NT2/D1 (cell line): ENCODE results near the gene AGFG2.

Experiments used
- DNase-seq: peaks from one replicate; pipeline ENCODE4 v3.0.0-alpha.2; 2011; ENCODE audit warnings: low read depth, low spot score
- H3K27me3 ChIP-seq: 2 replicates; pipeline ENCODE4 v1.6.0; 2011; ENCODE audit warnings: mild to moderate bottlenecking; ENCODE audit not compliant: insufficient read length, insufficient read depth
- H3K36me3 ChIP-seq: 2 replicates; pipeline ENCODE4 v1.6.1; 2011; ENCODE audit warnings: mild to moderate bottlenecking, low read length, mixed read lengths; ENCODE audit not compliant: insufficient read depth, insufficient read length
- H3K4me1 ChIP-seq: 2 replicates; pipeline ENCODE4 v1.5.1; 2011; ENCODE audit not compliant: insufficient read depth, insufficient read length
- H3K4me3 ChIP-seq: 2 replicates; pipeline ENCODE4 v1.5.1; 2011; ENCODE audit warnings: low read depth; ENCODE audit not compliant: insufficient read length
- H3K9ac ChIP-seq: 2 replicates; pipeline ENCODE4 v1.6.0; 2011; ENCODE audit warnings: low read depth; ENCODE audit not compliant: insufficient read length
- H3K9me3 ChIP-seq: 2 replicates; pipeline ENCODE4 v1.5.1; 2011; ENCODE audit warnings: mild to moderate bottlenecking, low read length; ENCODE audit not compliant: insufficient read depth
- SUZ12 ChIP-seq: IDR thresholded peaks from 2 replicates; pipeline ENCODE4 v1.6.1; 2011; ENCODE audit not compliant: insufficient read length, insufficient read depth; ENCODE audit errors: extremely low read depth
- YY1 ChIP-seq: IDR thresholded peaks from 2 replicates; pipeline ENCODE4 v1.6.1; 2011; ENCODE audit not compliant: insufficient read length, insufficient read depth
- ZNF274 ChIP-seq: IDR thresholded peaks from 2 replicates; pipeline ENCODE4 v1.6.1; 2011; ENCODE audit warnings: mild to moderate bottlenecking, low read depth, low read length

The AGFG2 gene, protein sequence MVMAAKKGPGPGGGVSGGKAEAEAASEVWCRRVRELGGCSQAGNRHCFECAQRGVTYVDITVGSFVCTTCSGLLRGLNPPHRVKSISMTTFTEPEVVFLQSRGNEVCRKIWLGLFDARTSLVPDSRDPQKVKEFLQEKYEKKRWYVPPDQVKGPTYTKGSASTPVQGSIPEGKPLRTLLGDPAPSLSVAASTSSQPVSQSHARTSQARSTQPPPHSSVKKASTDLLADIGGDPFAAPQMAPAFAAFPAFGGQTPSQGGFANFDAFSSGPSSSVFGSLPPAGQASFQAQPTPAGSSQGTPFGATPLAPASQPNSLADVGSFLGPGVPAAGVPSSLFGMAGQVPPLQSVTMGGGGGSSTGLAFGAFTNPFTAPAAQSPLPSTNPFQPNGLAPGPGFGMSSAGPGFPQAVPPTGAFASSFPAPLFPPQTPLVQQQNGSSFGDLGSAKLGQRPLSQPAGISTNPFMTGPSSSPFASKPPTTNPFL

DNA sequence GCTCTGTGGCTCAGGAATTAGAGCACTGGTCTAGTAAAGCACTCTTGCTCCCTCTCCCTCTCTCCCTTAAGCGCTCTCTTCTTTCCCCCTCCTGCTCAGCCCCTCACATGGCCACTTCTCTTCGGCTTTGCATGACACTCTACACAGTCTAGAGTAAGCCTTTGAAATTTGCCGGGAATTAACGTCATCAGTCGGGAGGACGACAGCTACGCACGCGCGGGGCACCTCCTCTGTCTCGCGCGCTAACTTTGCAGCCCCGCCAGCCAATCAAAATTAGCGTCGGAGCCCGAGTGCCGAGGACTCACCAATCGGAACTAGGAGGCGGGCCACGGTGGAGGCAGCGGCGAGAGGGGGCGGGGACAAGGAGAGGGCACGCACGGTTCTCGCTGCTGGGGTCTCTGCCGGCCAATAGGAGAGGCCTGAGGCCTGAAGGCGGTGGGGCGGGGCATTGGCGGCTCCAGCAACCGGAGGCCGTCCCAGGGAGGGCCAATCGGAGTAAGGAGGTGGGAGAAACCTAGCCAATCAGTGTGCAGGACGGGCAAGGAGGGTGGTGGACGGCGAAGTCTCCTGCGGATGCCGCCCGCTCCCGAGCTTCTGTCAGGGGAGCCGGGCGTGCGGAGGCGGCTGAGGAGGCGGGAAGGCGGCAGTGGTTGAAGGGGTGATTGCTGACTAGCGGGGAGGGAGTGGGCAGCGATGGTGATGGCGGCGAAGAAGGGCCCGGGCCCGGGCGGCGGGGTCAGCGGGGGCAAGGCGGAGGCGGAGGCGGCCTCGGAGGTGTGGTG, at the start of gene AGFG2:
Gene AGFG2, plus strand, starts transcription at position 550 of the 782 bp plus-strand sequence. Its CDS starts 144 bp downstream, at position 694.
- Histone ChIP-seq H3K27me3 (peaks cover 11% of the 10 kb centered on the region), H3K9me3 (no peaks in the 10 kb centered on the region), H3K9ac (peak within 1 kb of the TSS; percentile 67), H3K4me1 (peaks cover 6% of the 10 kb centered on the region), H3K4me3 (peak within 1 kb of the TSS; percentile 60), H3K36me3 (no peaks in the 10 kb centered on the region)
- TF ChIP-seq ZNF274 (no peak), YY1 (no peak), SUZ12 (no peak)
- DNase-seq: peak; percentile 100

DNA sequence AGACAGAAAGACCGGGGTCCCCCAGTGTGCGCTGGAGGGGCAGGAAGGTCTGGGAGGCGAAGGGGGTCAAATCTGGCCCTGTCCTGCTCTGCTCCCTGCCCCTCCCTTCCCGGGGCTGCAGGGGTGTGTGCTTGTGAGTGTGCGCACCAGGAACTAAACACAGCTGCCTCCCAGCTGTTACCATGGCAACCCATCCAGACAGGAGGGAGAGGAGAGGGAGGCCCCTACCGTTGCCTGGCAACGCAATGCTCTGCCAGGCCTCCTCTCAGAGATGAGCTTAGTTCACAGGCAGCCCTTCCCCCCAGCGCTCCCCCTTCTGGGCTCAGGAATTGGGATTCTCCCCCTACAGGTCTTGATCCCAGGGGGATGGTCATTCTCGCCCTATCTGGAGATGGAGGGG, 49.2 kb upstream of the AGFG2 start:
- peak; percentile 99 for DNase-seq
- H3K4me3 ChIP-seq: no peak overlapping the region
- TF ChIP-seq SUZ12 (no peak), ZNF274 (no peak), YY1 (no peak)
- H3K36me3 ChIP-seq: no peaks in the 10 kb centered on the region
- peaks cover 14% of the 10 kb centered on the region for H3K27me3 ChIP-seq
- H3K9ac ChIP-seq: no peak overlapping the region
- H3K4me1 ChIP-seq: peaks cover 20% of the 10 kb centered on the region
- no peaks in the 10 kb centered on the region for H3K9me3 ChIP-seq

DNA sequence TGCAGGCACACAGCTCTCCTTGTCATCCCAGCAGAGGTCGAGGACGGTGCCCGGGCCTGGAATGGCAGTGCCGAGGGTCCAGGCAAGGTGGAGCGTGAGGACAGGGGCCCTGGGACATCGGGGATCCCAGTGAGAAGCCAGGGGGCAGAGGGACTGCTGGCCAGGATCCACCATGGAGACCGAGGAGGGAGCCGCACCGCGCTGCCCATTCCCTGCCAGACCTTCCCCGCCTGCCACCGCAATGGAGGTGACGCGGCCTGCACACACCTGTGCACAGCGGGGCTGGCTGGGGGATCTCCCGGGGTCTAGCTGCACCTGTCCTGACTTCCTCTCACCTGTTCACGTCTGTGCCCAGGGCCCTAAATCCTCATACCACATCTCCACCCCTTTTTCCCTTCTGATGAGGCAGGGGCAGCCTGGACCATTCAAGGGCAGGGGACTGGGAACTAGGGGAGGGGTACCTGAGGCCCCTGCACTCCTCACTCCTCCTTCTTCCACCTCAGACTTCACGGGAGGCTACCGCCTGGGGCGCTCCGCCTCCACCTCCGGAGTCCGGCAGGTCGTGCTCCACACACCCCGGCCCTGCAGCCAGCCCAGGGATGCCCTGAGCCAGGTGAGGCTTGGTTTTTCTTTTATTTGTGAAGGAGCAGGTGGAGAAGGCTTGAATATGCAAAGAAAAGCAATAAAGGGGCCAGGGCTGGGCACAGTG, 48.4 kb upstream of the AGFG2 start:
- H3K9me3 ChIP-seq: no peaks in the 10 kb centered on the region
- peaks cover 19% of the 10 kb centered on the region for H3K4me1 ChIP-seq
- no peak for DNase-seq
- no peak for TF ChIP-seq ZNF274
- no peak for TF ChIP-seq YY1
- TF ChIP-seq SUZ12: no peak
- H3K4me3 ChIP-seq: no peak overlapping the region
- H3K36me3 ChIP-seq: no peaks in the 10 kb centered on the region
- no peak overlapping the region for H3K9ac ChIP-seq
- peaks cover 14% of the 10 kb centered on the region for H3K27me3 ChIP-seq

DNA sequence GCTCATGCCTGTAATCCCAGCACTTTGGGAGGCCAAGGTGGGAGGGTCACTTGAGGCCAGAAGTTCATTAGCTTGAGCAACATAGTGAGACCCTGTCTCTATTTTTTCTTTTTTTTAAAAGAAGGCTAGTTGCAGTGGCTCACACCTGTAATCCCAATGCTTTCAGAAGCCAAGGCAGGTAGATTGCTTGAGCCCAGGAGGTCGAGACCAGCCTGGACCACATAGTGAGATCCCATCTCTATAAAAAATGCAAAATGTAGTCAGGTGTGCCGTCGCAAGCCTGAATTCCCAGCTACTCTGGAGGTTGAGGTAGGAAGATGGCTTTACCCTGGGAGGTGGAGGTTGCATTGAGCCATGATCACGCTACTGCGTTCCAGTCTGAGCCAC, 47.8 kb upstream of the AGFG2 start:
- H3K9ac ChIP-seq: no peak overlapping the region
- H3K4me3 ChIP-seq: no peak overlapping the region
- no peak for TF ChIP-seq ZNF274
- TF ChIP-seq YY1: no peak
- TF ChIP-seq SUZ12: no peak
- no peaks in the 10 kb centered on the region for H3K36me3 ChIP-seq
- DNase-seq: no peak
- H3K9me3 ChIP-seq: no peaks in the 10 kb centered on the region
- H3K27me3 ChIP-seq: peaks cover 14% of the 10 kb centered on the region
- peaks cover 15% of the 10 kb centered on the region for H3K4me1 ChIP-seq

DNA sequence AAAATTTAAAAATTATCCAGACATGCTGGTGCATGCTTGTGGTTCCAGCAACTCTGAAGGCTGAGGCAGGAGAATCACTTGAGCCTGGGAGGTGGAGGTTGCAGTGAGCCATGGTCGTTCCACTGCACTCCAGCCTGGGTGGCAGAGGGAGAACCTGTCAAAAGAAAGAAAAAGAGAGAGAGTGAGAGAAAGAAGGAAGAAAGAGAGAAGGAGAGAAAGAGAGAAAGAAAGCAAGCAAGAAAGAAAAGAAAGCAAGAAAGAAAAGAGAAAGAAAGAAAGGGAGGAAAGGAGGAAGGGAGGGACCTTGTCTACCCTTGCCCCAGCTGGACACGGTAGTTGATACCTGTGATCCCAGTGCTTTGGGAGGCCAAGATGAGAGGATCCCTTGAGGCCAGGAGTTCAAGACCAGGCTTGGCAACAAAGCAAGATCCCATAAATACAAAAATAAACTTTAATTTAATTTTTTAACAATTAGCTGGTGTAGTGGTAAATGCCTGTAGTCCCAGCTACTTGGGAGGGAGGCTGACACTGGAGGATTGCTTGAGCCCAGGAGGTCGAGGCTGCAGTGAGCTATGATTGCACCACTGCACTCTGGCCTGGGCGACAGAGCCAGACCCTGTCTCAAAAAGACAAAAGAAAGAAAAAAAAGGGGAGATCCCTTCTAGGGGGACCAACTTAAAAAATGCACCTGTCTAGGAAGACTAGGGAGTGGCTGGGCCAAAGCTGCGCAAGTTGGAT, 46.1 kb upstream of the AGFG2 start:
- no peaks in the 10 kb centered on the region for H3K9me3 ChIP-seq
- DNase-seq: no peak
- peaks cover 11% of the 10 kb centered on the region for H3K4me1 ChIP-seq
- H3K27me3 ChIP-seq: peaks cover 14% of the 10 kb centered on the region
- no peaks in the 10 kb centered on the region for H3K36me3 ChIP-seq
- TF ChIP-seq SUZ12: no peak
- no peak for TF ChIP-seq ZNF274
- TF ChIP-seq YY1: no peak
- peak overlapping the region; percentile 50 for H3K9ac ChIP-seq
- H3K4me3 ChIP-seq: peak overlapping the region; percentile 26

DNA sequence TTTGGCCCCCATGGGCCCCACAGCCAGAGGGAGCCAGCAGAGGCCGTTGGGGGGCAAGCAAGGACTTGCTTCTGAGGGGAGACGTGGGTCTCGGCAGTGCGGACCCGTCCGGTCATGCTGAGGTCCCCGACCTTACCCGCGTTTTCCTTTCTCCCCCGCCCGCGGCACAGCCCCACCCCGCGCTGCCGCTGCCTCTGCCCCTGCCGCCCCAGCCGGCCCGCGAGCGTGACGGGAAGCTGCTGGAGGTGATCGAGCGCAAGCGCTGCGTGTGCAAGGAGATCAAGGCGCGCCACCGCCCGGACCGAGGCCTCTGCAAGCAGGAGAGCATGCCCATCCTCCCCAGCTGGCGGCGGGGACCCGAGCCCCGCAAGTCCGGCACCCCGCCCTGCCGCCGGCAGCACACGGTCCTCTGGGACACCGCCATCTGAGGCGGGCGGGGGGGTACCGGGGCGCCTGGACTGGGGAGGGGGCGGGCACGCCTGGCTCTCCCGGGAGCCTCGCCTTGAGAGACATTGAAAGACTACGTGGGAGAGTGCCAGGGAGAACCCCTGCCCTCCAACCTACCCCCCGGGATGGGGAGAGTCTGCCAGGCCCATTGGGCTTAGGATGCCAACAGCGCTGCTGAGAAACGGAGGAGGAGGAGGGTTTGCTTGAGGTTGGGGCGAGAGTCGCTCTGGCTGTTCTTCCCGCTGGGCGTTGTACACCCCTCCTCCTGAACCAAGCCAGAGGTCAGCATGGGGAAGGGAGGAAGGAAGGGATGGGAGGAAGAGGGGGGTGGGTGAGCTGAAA, 45.3 kb upstream of the AGFG2 start:
- peaks cover 14% of the 10 kb centered on the region for H3K27me3 ChIP-seq
- peak overlapping the region; percentile 50 for H3K9ac ChIP-seq
- no peaks in the 10 kb centered on the region for H3K9me3 ChIP-seq
- TF ChIP-seq ZNF274 (no peak), YY1 (no peak), SUZ12 (no peak)
- DNase-seq: no peak
- H3K36me3 ChIP-seq: no peaks in the 10 kb centered on the region
- peak overlapping the region; percentile 26 for H3K4me3 ChIP-seq
- peaks cover 11% of the 10 kb centered on the region for H3K4me1 ChIP-seq
